ENCODE measurements around the gene MIEF1. TPM values are rescaled to one million over a fixed set of nuclear protein-coding genes. Genes with fewer than 3 reads are reported as not detected.
"Not testable (repeated sequence)": the region's sequence is repeated elsewhere in the genome, so short reads cannot be mapped to it uniquely, and the experiment has no call there.

The MIEF1 gene
- total RNA-seq, 1 experiment from 2014 or later, result 23.2 TPM

GRCh38 chr22:39522091-39522490 lies 20.0 kb downstream of the MIEF1 start:
- H3K27ac ChIP-seq (ENCODE audit: low read length), result peak overlapping the region; percentile 92
- H3K36me3 ChIP-seq (ENCODE audit: insufficient read depth, low read length), result peaks cover 37% of the 10 kb centered on the region
- DNase-seq; H3K9me3 ChIP-seq (ENCODE audit: low read length); H3K27me3 ChIP-seq (ENCODE audit: low read length); H3K9me2 ChIP-seq (replicated peaks; ENCODE audit: insufficient read depth, low read length); H2AFZ ChIP-seq (ENCODE audit: low read length): not testable (repeated sequence)
- peaks cover 64% of the 10 kb centered on the region for H3K4me1 ChIP-seq (ENCODE audit: low read length)
- peak overlapping the region; percentile 84 for H3K4me2 ChIP-seq (ENCODE audit: low read depth, low read length, poor library complexity, severe bottlenecking)
- peak overlapping the region; percentile 99 for H3K9ac ChIP-seq (ENCODE audit: low read length)
- peak overlapping the region; percentile 92 for H3K4me3 ChIP-seq (ENCODE audit: low read length)
- H3K79me2 ChIP-seq (ENCODE audit: low read length), result peaks cover 26% of the 10 kb centered on the region
- peaks cover 30% of the 10 kb centered on the region for H4K20me1 ChIP-seq (ENCODE audit: insufficient read depth, low read depth, low read length)

GRCh38 chr22:39522567-39523300 lies 20.6 kb downstream of the MIEF1 start:
- DNase-seq, result peak; percentile 78
- Histone ChIP-seq H3K9me2 (replicated peaks; ENCODE audit: insufficient read depth, low read length) (no peaks in the 10 kb centered on the region), H3K4me3 (ENCODE audit: low read length) (peak overlapping the region; percentile 92), H3K79me2 (ENCODE audit: low read length) (peaks cover 26% of the 10 kb centered on the region), H3K9ac (ENCODE audit: low read length) (peak overlapping the region; percentile 99), H3K27ac (ENCODE audit: low read length) (peak overlapping the region; percentile 92), H3K36me3 (ENCODE audit: insufficient read depth, low read length) (peaks cover 33% of the 10 kb centered on the region), H3K4me2 (ENCODE audit: low read depth, low read length, poor library complexity, severe bottlenecking) (peak overlapping the region; percentile 84), H3K27me3 (ENCODE audit: low read length) (no peaks in the 10 kb centered on the region), H3K9me3 (ENCODE audit: low read length) (no peaks in the 10 kb centered on the region), H2AFZ (ENCODE audit: low read length) (no peak overlapping the region), H4K20me1 (ENCODE audit: insufficient read depth, low read depth, low read length) (peaks cover 30% of the 10 kb centered on the region), H3K4me1 (ENCODE audit: low read length) (peaks cover 70% of the 10 kb centered on the region)

- H3K27me3 ChIP-seq (ENCODE audit: low read length), result no peaks in the 10 kb centered on the region
- peak; percentile 81 for DNase-seq
- peaks cover 69% of the 10 kb centered on the region for H3K4me1 ChIP-seq (ENCODE audit: low read length)
- H3K9ac ChIP-seq (ENCODE audit: low read length), result no peak overlapping the region
- H3K9me3 ChIP-seq (ENCODE audit: low read length), result no peaks in the 10 kb centered on the region
- peaks cover 30% of the 10 kb centered on the region for H4K20me1 ChIP-seq (ENCODE audit: insufficient read depth, low read depth, low read length)
- H3K4me3 ChIP-seq (ENCODE audit: low read length), result no peak overlapping the region
- H3K27ac ChIP-seq (ENCODE audit: low read length), result no peak overlapping the region
- no peaks in the 10 kb centered on the region for H3K9me2 ChIP-seq (replicated peaks; ENCODE audit: insufficient read depth, low read length)
- peaks cover 19% of the 10 kb centered on the region for H3K79me2 ChIP-seq (ENCODE audit: low read length)
- no peak overlapping the region for H2AFZ ChIP-seq (ENCODE audit: low read length)
- H3K36me3 ChIP-seq (ENCODE audit: insufficient read depth, low read length), result peaks cover 33% of the 10 kb centered on the region
- H3K4me2 ChIP-seq (ENCODE audit: low read depth, low read length, poor library complexity, severe bottlenecking), result no peak overlapping the region
Observed at GRCh38 chr22:39524089-39524752, 22.1 kb downstream of the MIEF1 start.

GRCh38 chr22:39524753-39525657 lies 22.9 kb downstream of the MIEF1 start:
- Histone ChIP-seq H3K9ac (ENCODE audit: low read length) (no peak overlapping the region), H4K20me1 (ENCODE audit: insufficient read depth, low read depth, low read length) (peaks cover 30% of the 10 kb centered on the region), H2AFZ (ENCODE audit: low read length) (no peak overlapping the region), H3K4me1 (ENCODE audit: low read length) (peaks cover 76% of the 10 kb centered on the region), H3K9me2 (replicated peaks; ENCODE audit: insufficient read depth, low read length) (no peaks in the 10 kb centered on the region), H3K27me3 (ENCODE audit: low read length) (no peaks in the 10 kb centered on the region), H3K27ac (ENCODE audit: low read length) (peak overlapping the region; percentile 96), H3K9me3 (ENCODE audit: low read length) (no peaks in the 10 kb centered on the region), H3K36me3 (ENCODE audit: insufficient read depth, low read length) (peaks cover 37% of the 10 kb centered on the region), H3K4me2 (ENCODE audit: low read depth, low read length, poor library complexity, severe bottlenecking) (no peak overlapping the region), H3K79me2 (ENCODE audit: low read length) (peaks cover 21% of the 10 kb centered on the region), H3K4me3 (ENCODE audit: low read length) (no peak overlapping the region)
- peak; percentile 79 for DNase-seq

GRCh38 chr22:39525658-39525975 lies 23.5 kb downstream of the MIEF1 start:
- H3K36me3 ChIP-seq (ENCODE audit: insufficient read depth, low read length), result peaks cover 39% of the 10 kb centered on the region
- no peak for DNase-seq
- peaks cover 21% of the 10 kb centered on the region for H3K79me2 ChIP-seq (ENCODE audit: low read length)
- no peaks in the 10 kb centered on the region for H3K9me3 ChIP-seq (ENCODE audit: low read length)
- peaks cover 82% of the 10 kb centered on the region for H3K4me1 ChIP-seq (ENCODE audit: low read length)
- H2AFZ ChIP-seq (ENCODE audit: low read length), result no peak overlapping the region
- H3K27ac ChIP-seq (ENCODE audit: low read length), result peak overlapping the region; percentile 96
- H3K4me2 ChIP-seq (ENCODE audit: low read depth, low read length, poor library complexity, severe bottlenecking), result no peak overlapping the region
- no peak overlapping the region for H3K4me3 ChIP-seq (ENCODE audit: low read length)
- no peaks in the 10 kb centered on the region for H3K9me2 ChIP-seq (replicated peaks; ENCODE audit: insufficient read depth, low read length)
- peaks cover 28% of the 10 kb centered on the region for H4K20me1 ChIP-seq (ENCODE audit: insufficient read depth, low read depth, low read length)
- no peaks in the 10 kb centered on the region for H3K27me3 ChIP-seq (ENCODE audit: low read length)
- no peak overlapping the region for H3K9ac ChIP-seq (ENCODE audit: low read length)

- DNase-seq, result peak; percentile 86
- peaks cover 27% of the 10 kb centered on the region for H3K36me3 ChIP-seq (ENCODE audit: insufficient read depth, low read length)
- H3K4me1 ChIP-seq (ENCODE audit: low read length), result peaks cover 87% of the 10 kb centered on the region
- H3K27ac ChIP-seq (ENCODE audit: low read length), result peak overlapping the region; percentile 96
- H3K9me3 ChIP-seq (ENCODE audit: low read length), result no peaks in the 10 kb centered on the region
- no peaks in the 10 kb centered on the region for H3K27me3 ChIP-seq (ENCODE audit: low read length)
- peaks cover 26% of the 10 kb centered on the region for H4K20me1 ChIP-seq (ENCODE audit: insufficient read depth, low read depth, low read length)
- H3K4me2 ChIP-seq (ENCODE audit: low read depth, low read length, poor library complexity, severe bottlenecking), result no peak overlapping the region
- H3K9ac ChIP-seq (ENCODE audit: low read length), result 0 out of 2 replicates have a peak overlapping the region, but pooled peaks have one; percentile 6
- H3K4me3 ChIP-seq (ENCODE audit: low read length), result no peak overlapping the region
- H2AFZ ChIP-seq (ENCODE audit: low read length), result no peak overlapping the region
- peaks cover 20% of the 10 kb centered on the region for H3K79me2 ChIP-seq (ENCODE audit: low read length)
- no peaks in the 10 kb centered on the region for H3K9me2 ChIP-seq (replicated peaks; ENCODE audit: insufficient read depth, low read length)
Observed at GRCh38 chr22:39526736-39527171, 24.7 kb downstream of the MIEF1 start.

GRCh38 chr22:39527481-39527961 lies 25.4 kb downstream of the MIEF1 start:
- H2AFZ ChIP-seq (ENCODE audit: low read length), result no peak overlapping the region
- peak overlapping the region; percentile 79 for H3K9ac ChIP-seq (ENCODE audit: low read length)
- peak overlapping the region; percentile 68 for H3K4me3 ChIP-seq (ENCODE audit: low read length)
- peak; percentile 76 for DNase-seq
- H3K9me2 ChIP-seq (replicated peaks; ENCODE audit: insufficient read depth, low read length), result no peaks in the 10 kb centered on the region
- H4K20me1 ChIP-seq (ENCODE audit: insufficient read depth, low read depth, low read length), result peaks cover 23% of the 10 kb centered on the region; the same call in 1 of the 2 replicates
- H3K4me2 ChIP-seq (ENCODE audit: low read depth, low read length, poor library complexity, severe bottlenecking), result peak overlapping the region; percentile 88
- H3K27ac ChIP-seq (ENCODE audit: low read length), result peak overlapping the region; percentile 96
- H3K27me3 ChIP-seq (ENCODE audit: low read length), result no peaks in the 10 kb centered on the region
- peaks cover 81% of the 10 kb centered on the region for H3K4me1 ChIP-seq (ENCODE audit: low read length)
- peaks cover 26% of the 10 kb centered on the region for H3K79me2 ChIP-seq (ENCODE audit: low read length)
- H3K9me3 ChIP-seq (ENCODE audit: low read length), result no peaks in the 10 kb centered on the region
- H3K36me3 ChIP-seq (ENCODE audit: insufficient read depth, low read length), result peaks cover 21% of the 10 kb centered on the region
